Fibroblast of lung (primary cell): ENCODE measurements around the gene LRRC47.

Source experiments
- EZH2 ChIP-seq: IDR thresholded peaks from 2 replicates; pipeline ENCODE4 v1.5.1; 2012; ENCODE audit warnings: low read length, control low read depth, mild to moderate bottlenecking; ENCODE audit errors: missing control alignments
- TF ChIP-seq, protein P1 (sequence below), 2 donors: IDR thresholded peaks in 1 of 2; conservative IDR thresholded peaks in 1 of 2; 1 replicate in 1 of 2; 2 replicates in 1 of 2; pipeline ENCODE4 v1.5.1; 2011 to 2012; ENCODE audit warnings: low read length in 2 of 2, control low read depth in 1 of 2, inconsistent platforms in 1 of 2, low read depth in 1 of 2, mild to moderate bottlenecking in 1 of 2

- TF ChIP-seq, protein P1, sequence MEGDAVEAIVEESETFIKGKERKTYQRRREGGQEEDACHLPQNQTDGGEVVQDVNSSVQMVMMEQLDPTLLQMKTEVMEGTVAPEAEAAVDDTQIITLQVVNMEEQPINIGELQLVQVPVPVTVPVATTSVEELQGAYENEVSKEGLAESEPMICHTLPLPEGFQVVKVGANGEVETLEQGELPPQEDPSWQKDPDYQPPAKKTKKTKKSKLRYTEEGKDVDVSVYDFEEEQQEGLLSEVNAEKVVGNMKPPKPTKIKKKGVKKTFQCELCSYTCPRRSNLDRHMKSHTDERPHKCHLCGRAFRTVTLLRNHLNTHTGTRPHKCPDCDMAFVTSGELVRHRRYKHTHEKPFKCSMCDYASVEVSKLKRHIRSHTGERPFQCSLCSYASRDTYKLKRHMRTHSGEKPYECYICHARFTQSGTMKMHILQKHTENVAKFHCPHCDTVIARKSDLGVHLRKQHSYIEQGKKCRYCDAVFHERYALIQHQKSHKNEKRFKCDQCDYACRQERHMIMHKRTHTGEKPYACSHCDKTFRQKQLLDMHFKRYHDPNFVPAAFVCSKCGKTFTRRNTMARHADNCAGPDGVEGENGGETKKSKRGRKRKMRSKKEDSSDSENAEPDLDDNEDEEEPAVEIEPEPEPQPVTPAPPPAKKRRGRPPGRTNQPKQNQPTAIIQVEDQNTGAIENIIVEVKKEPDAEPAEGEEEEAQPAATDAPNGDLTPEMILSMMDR (conservative IDR thresholded peaks at IDR 0.05 in 1 of 2, IDR thresholded peaks at IDR 0.05 in 1 of 2; ENCODE audit: low read depth in 1 of 2, low read length in 2 of 2) = no peak
- TF ChIP-seq EZH2 = no peak
Observed at GRCh38 chr1:3805038-3805437, 8.7 kb upstream of the LRRC47 start.
